WTC11 (cell line): ENCODE results near the gene LNX2.

Source experiments
- RELA ChIP-seq: sonication (generic); formaldehyde crosslinking; IDR thresholded peaks from 2 replicates; pipeline ENCODE4 v1.8.1; 2022; ENCODE audit warnings: missing genetic modification reagents, mild to moderate bottlenecking, borderline replicate concordance
- SP1 ChIP-seq: sonication (generic); formaldehyde crosslinking; conservative IDR thresholded peaks from 2 replicates; pipeline ENCODE4 v1.8.1; 2022; ENCODE audit warnings: missing genetic modification reagents
- USF2 ChIP-seq: sonication (generic); formaldehyde crosslinking; IDR thresholded peaks from 2 replicates; pipeline ENCODE4 v1.8.1; 2023; ENCODE audit warnings: mild to moderate bottlenecking, missing genetic modification reagents, moderate library complexity

- TF ChIP-seq USF2 (CRISPR knock-in tag): no peak
- TF ChIP-seq SP1: no peak
- no peak for TF ChIP-seq RELA (CRISPR knock-in tag)
Measured at GRCh38 chr13:27617881-27618321, 2.4 kb downstream of the LNX2 start.
